ENCODE data around the gene CCDC124.

DNA sequence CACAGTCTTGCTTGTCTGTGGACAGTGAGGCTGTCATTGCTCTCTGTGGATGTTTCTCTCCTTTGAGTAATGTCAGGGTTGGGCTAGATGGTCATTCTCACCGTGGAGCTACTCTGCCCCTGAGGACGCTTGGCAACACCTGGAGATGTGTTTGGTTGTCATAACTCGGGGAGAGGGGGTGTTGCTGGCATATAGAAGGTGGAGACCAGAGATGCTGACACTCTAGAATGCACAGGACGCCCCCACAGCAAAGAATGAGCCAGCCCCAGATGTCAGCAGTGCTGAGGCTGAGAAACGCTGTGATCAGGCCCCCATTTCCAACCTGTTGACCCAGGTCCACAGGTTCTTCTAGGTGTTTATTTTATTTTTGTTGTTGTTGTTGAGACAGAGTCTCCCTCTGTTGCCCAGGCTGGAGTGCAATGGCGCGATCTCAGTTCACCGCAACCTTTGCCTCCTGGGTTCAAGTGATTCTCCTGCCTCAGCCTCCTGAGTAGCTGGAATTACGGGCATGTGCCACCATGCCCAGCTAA lies 4.6 kb downstream of the CCDC124 start:
- TF ChIP-seq, protein P1, sequence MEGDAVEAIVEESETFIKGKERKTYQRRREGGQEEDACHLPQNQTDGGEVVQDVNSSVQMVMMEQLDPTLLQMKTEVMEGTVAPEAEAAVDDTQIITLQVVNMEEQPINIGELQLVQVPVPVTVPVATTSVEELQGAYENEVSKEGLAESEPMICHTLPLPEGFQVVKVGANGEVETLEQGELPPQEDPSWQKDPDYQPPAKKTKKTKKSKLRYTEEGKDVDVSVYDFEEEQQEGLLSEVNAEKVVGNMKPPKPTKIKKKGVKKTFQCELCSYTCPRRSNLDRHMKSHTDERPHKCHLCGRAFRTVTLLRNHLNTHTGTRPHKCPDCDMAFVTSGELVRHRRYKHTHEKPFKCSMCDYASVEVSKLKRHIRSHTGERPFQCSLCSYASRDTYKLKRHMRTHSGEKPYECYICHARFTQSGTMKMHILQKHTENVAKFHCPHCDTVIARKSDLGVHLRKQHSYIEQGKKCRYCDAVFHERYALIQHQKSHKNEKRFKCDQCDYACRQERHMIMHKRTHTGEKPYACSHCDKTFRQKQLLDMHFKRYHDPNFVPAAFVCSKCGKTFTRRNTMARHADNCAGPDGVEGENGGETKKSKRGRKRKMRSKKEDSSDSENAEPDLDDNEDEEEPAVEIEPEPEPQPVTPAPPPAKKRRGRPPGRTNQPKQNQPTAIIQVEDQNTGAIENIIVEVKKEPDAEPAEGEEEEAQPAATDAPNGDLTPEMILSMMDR (IDR thresholded peaks at IDR 0.05; ENCODE audit: low read depth, low read length, poor library complexity, severe bottlenecking), result no peak
- TF ChIP-seq EZH2phosphoT487 (IDR thresholded peaks at IDR 0.05; ENCODE audit: borderline replicate concordance, low read length), result no peak
